Neural cell (in vitro differentiated cells): ENCODE data around the gene FOXK1. TPM values are rescaled to one million over a fixed set of nuclear protein-coding genes. Genes with fewer than 3 reads are reported as not detected.

ENCODE experiments used
- H2AFZ ChIP-seq: fragments of 200-600, 300-800 bp; sonication (generic), shearing (Covaris generic); 2 replicates; pipeline ENCODE4 v1.6.0; 2014; ENCODE audit warnings: low read depth, mild to moderate bottlenecking, antibody characterized with exemption, low read length, moderate library complexity
- H3F3A ChIP-seq: fragments of 200-600 bp; shearing (Covaris generic); 2 replicates; pipeline ENCODE4 v1.6.1; 2016; ENCODE audit warnings: mild to moderate bottlenecking, moderate library complexity, mixed read lengths, antibody characterized with exemption, low read length; ENCODE audit not compliant: insufficient read depth, poor library complexity, severe bottlenecking
- H3K27ac ChIP-seq: fragments of 200-600, 300-800 bp; sonication (generic), shearing (Covaris generic); 2 replicates; pipeline ENCODE4 v1.5.1; 2014; ENCODE audit warnings: mild to moderate bottlenecking, low read length, moderate library complexity
- H3K27me3 ChIP-seq: fragments of 300-800, 200-600 bp; sonication (generic), shearing (Covaris generic); 2 replicates; pipeline ENCODE4 v1.6.0; 2014; ENCODE audit warnings: mild to moderate bottlenecking, low read depth, low read length, moderate library complexity; ENCODE audit not compliant: insufficient read depth
- H3K36me3 ChIP-seq: fragments of 300-800, 200-600 bp; sonication (generic), shearing (Covaris generic); 2 replicates; pipeline ENCODE4 v1.5.1; 2014; ENCODE audit warnings: mild to moderate bottlenecking, antibody characterized with exemption, low read length, moderate library complexity; ENCODE audit not compliant: insufficient read depth
- H3K4me2 ChIP-seq: fragments of 300-800, 200-600 bp; sonication (generic), shearing (Covaris generic); 2 replicates; pipeline ENCODE4 v1.6.0; 2014; ENCODE audit warnings: mild to moderate bottlenecking, low read length
- H3K4me3 ChIP-seq: fragments of 300-800, 200-600 bp; sonication (generic), shearing (Covaris generic); 2 replicates; pipeline ENCODE4 v1.5.1; 2014; ENCODE audit warnings: mild to moderate bottlenecking, low read length, moderate library complexity
- H3K79me2 ChIP-seq: fragments of 200-600 bp; shearing (Covaris generic); replicated peaks from 2 replicates; pipeline ENCODE4 v1.6.0; 2014; ENCODE audit warnings: mild to moderate bottlenecking, low read length, moderate library complexity; ENCODE audit not compliant: insufficient read depth
- H3K9ac ChIP-seq: fragments of 300-800, 200-600 bp; sonication (generic), shearing (Covaris generic); 2 replicates; pipeline ENCODE4 v1.6.1; 2016; ENCODE audit warnings: mild to moderate bottlenecking, low read length, mixed read lengths
- H3K9me2 ChIP-seq: fragments of 200-600 bp; shearing (Covaris generic); 2 replicates; pipeline ENCODE4 v1.6.1; 2016; ENCODE audit warnings: mild to moderate bottlenecking, low read length, mixed read lengths; ENCODE audit not compliant: insufficient read depth
- H3K9me3 ChIP-seq: fragments of 200-600, 300-800 bp; sonication (generic), shearing (Covaris generic); 2 replicates; pipeline ENCODE4 v1.6.1; 2016; ENCODE audit warnings: mild to moderate bottlenecking, mixed run types, low read length, moderate library complexity, mixed read lengths
- H4K20me1 ChIP-seq: fragments of 200-600 bp; shearing (Covaris generic); 2 replicates; pipeline ENCODE4 v1.6.1; 2016; ENCODE audit warnings: mild to moderate bottlenecking, mixed run types; ENCODE audit not compliant: insufficient read depth
- EZH2 ChIP-seq: fragments of 200-600, 300-800 bp; shearing (Covaris generic), sonication (generic); IDR thresholded peaks from 2 replicates; pipeline ENCODE4 v1.6.1; 2014; ENCODE audit warnings: antibody characterized with exemption, low read length, borderline replicate concordance, mild to moderate bottlenecking; ENCODE audit not compliant: insufficient read depth, poor library complexity, severe bottlenecking
- MXI1 ChIP-seq: fragments of 450-650 bp; conservative IDR thresholded peaks from 2 replicates; pipeline ENCODE4 v1.6.1; 2014; ENCODE audit warnings: antibody characterized with exemption, mild to moderate bottlenecking; ENCODE audit not compliant: poor library complexity, severe bottlenecking
- POLR2AphosphoS5 ChIP-seq: IDR thresholded peaks from 2 replicates; pipeline ENCODE4 v1.6.1; 2012
- RAD21 ChIP-seq: fragments of 450-650 bp; conservative IDR thresholded peaks from 2 replicates; pipeline ENCODE4 v1.6.1; 2014; ENCODE audit warnings: antibody characterized with exemption, mild to moderate bottlenecking, moderate library complexity
- SMC3 ChIP-seq: fragments of 450-650 bp; conservative IDR thresholded peaks from 2 replicates; pipeline ENCODE4 v1.6.1; 2014; ENCODE audit warnings: antibody characterized with exemption, mild to moderate bottlenecking, moderate library complexity; ENCODE audit not compliant: poor library complexity
- TAF1 ChIP-seq: IDR thresholded peaks from 2 replicates; pipeline ENCODE4 v1.6.1; 2012; ENCODE audit warnings: low read depth
- polyA plus RNA-seq: library from polyadenylated mRNA; depleted of rRNA; stranded (reverse); fragments of >200 nt; gene quantifications from 2 replicates; pipeline ENCODE4 v1.2.3, GENCODE V29; 2014
- TF ChIP-seq, protein P1 (sequence below): IDR thresholded peaks from 2 replicates; pipeline ENCODE4 v1.6.1; 2012; ENCODE audit warnings: borderline replicate concordance
- TF ChIP-seq, protein P2 (sequence below): fragments of 450-650 bp; IDR thresholded peaks from 2 replicates; pipeline ENCODE4 v1.5.1; 2014; ENCODE audit warnings: antibody characterized with exemption, mild to moderate bottlenecking, moderate library complexity; ENCODE audit not compliant: poor library complexity, severe bottlenecking

Gene FOXK1
- polyA plus RNA-seq, 1 donor from 2014 or later: 7.4 TPM

DNA sequence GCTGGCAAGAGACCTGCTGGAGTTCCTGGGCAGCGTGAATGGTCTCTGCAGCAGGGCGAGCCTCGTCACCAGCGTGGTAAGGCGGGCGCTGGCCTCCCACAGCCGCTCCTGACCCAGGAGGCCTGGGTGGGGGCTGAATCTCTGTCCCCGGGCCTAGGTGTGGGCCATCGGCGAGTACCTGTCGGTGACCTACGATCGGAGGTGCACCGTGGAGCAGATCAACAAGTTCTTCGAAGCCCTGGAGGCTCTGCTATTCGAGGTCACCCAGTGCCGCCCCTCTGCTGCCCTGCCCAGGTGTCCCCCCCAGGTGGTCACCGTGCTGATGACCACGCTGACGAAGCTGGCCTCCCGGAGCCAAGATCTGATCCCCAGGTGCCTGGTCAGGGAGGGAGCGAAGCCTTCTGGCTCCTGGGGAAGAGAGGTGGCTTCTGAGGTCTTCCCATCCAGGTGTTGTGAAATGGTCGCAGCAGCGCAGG, 108.5 kb downstream of the FOXK1 start:
- no peak overlapping the region for H3K4me3 ChIP-seq
- no peak for TF ChIP-seq SMC3
- TF ChIP-seq TAF1: no peak
- no peak for TF ChIP-seq EZH2
- TF ChIP-seq, protein P1, sequence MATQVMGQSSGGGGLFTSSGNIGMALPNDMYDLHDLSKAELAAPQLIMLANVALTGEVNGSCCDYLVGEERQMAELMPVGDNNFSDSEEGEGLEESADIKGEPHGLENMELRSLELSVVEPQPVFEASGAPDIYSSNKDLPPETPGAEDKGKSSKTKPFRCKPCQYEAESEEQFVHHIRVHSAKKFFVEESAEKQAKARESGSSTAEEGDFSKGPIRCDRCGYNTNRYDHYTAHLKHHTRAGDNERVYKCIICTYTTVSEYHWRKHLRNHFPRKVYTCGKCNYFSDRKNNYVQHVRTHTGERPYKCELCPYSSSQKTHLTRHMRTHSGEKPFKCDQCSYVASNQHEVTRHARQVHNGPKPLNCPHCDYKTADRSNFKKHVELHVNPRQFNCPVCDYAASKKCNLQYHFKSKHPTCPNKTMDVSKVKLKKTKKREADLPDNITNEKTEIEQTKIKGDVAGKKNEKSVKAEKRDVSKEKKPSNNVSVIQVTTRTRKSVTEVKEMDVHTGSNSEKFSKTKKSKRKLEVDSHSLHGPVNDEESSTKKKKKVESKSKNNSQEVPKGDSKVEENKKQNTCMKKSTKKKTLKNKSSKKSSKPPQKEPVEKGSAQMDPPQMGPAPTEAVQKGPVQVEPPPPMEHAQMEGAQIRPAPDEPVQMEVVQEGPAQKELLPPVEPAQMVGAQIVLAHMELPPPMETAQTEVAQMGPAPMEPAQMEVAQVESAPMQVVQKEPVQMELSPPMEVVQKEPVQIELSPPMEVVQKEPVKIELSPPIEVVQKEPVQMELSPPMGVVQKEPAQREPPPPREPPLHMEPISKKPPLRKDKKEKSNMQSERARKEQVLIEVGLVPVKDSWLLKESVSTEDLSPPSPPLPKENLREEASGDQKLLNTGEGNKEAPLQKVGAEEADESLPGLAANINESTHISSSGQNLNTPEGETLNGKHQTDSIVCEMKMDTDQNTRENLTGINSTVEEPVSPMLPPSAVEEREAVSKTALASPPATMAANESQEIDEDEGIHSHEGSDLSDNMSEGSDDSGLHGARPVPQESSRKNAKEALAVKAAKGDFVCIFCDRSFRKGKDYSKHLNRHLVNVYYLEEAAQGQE: no peak
- TF ChIP-seq, protein P2, sequence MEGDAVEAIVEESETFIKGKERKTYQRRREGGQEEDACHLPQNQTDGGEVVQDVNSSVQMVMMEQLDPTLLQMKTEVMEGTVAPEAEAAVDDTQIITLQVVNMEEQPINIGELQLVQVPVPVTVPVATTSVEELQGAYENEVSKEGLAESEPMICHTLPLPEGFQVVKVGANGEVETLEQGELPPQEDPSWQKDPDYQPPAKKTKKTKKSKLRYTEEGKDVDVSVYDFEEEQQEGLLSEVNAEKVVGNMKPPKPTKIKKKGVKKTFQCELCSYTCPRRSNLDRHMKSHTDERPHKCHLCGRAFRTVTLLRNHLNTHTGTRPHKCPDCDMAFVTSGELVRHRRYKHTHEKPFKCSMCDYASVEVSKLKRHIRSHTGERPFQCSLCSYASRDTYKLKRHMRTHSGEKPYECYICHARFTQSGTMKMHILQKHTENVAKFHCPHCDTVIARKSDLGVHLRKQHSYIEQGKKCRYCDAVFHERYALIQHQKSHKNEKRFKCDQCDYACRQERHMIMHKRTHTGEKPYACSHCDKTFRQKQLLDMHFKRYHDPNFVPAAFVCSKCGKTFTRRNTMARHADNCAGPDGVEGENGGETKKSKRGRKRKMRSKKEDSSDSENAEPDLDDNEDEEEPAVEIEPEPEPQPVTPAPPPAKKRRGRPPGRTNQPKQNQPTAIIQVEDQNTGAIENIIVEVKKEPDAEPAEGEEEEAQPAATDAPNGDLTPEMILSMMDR: no peak
- TF ChIP-seq POLR2AphosphoS5: no peak
- no peak overlapping the region for H3K4me2 ChIP-seq
- H2AFZ ChIP-seq: no peak overlapping the region
- no peaks in the 10 kb centered on the region for H3K79me2 ChIP-seq
- H3K27ac ChIP-seq: no peak overlapping the region
- H3K9me2 ChIP-seq: no peaks in the 10 kb centered on the region
- H3K9ac ChIP-seq: no peak overlapping the region
- H3K9me3 ChIP-seq: no peaks in the 10 kb centered on the region
- no peaks in the 10 kb centered on the region for H4K20me1 ChIP-seq
- H3K36me3 ChIP-seq: no peaks in the 10 kb centered on the region
- no peaks in the 10 kb centered on the region for H3F3A ChIP-seq
- no peaks in the 10 kb centered on the region for H3K27me3 ChIP-seq

DNA sequence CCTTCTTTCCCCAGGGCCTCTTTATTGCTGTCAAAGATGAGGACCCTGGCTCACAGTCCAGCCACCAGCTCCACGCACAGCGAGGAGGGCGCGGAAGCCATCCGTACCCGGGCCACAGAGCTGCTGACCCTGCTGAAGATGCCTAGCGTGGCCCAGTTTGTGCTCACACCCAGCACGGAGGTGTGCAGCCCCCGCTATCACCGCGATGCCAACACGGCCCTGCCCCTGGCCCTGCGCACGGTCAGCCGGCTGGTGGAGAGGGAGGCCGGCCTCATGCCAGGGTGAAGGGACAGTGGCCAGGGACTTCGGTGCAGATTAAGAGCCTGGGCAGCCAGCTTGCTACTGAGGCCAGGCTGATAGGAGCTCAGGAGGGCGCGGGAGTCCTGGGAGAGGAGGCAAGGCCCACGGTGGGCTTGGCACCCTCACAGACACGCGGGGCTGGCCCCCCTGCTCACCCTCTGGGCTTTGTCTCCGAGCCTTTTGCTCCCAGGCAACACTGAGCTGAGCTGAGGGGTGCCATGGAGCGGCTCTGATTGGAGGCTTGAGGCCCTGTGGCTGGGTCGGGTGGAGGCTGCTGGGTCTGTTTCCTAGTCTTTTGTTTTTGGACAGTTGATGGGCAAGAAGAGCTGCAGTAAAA, 109.1 kb downstream of the FOXK1 start:
- Histone ChIP-seq H3K36me3 (no peaks in the 10 kb centered on the region), H3K9me3 (no peaks in the 10 kb centered on the region), H3K27me3 (no peaks in the 10 kb centered on the region), H3K4me2 (no peak overlapping the region), H3K79me2 (no peaks in the 10 kb centered on the region), H3K4me3 (no peak overlapping the region), H3K9me2 (no peaks in the 10 kb centered on the region), H4K20me1 (no peaks in the 10 kb centered on the region), H2AFZ (no peak overlapping the region), H3K9ac (no peak overlapping the region), H3F3A (no peaks in the 10 kb centered on the region), H3K27ac (no peak overlapping the region)
- TF ChIP-seq MXI1 (no peak), TAF1 (no peak), POLR2AphosphoS5 (no peak), RAD21 (no peak), EZH2 (no peak), SMC3 (no peak)
- TF ChIP-seq, protein P2: no peak
- TF ChIP-seq, protein P1: no peak
